K562 treated with DMSO at 1 percent for 4 hours (cell line): Measurements from ENCODE around the gene TNFRSF19. TPM values are rescaled to one million over a fixed set of nuclear protein-coding genes. Genes with fewer than 3 reads are reported as not detected.

ENCODE experiments used
- total RNA-seq: library from RNA; unstranded; fragments of 300-600 nt; gene quantifications from 2 replicates; pipeline ENCODE4 v1.2.3, GENCODE V29; 2022; ENCODE audit not compliant: insufficient read depth

TNFRSF19 gene, protein sequence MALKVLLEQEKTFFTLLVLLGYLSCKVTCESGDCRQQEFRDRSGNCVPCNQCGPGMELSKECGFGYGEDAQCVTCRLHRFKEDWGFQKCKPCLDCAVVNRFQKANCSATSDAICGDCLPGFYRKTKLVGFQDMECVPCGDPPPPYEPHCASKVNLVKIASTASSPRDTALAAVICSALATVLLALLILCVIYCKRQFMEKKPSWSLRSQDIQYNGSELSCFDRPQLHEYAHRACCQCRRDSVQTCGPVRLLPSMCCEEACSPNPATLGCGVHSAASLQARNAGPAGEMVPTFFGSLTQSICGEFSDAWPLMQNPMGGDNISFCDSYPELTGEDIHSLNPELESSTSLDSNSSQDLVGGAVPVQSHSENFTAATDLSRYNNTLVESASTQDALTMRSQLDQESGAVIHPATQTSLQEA
- not detected in 2 replicates for total RNA-seq

DNA sequence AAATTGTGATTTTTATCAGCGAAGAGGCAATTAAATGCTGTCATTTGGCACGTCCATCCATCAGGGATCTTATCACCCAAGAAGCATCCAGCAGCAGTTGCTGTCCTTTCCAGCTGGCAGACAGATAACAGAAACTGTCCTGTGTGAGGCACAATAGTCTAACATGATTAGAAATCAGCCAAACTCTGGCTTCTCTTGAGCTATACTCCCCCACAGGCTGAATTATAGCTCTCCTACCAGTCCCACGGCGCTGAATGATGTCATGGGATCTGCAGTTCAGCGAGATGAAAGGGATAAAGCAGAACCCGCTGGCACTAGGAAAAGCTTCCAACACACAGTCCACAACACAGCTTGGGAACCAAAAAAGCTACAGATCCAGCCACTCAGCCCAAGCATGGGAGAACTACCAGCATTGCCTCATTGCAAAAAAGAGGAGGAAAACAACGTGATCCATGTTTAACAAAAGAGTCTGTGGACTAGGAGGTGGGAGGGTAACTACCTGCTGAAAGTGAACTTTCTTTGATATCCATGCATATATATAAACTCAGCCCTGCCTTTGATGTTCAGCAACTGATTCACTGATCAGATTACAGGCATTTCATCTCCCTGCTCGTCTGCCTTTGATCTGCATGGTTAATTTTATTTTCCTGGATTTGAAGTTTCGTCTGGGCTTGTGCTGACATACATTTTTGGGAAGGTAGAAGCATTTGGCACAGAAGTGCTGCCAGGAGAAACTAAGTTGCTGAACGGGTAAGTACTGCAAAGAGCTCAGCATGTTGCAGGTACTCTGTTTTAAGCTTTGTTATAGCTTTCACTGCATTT lies at the start of gene TNFRSF19:
Gene TNFRSF19, plus strand, starts transcription at position 314 of the 822 bp plus-strand sequence. CDS start 19,772 bp downstream, outside the sequence.

Other genes starting within 250 kb of the TNFRSF19 start
- 3.0 and 3.1 TPM in 2 replicates for gene SACS, start 136.7 kb upstream of the TNFRSF19 start, total RNA-seq